ENCODE results near the gene APOA4.

Gene APOA4

GRCh38 chr11:116825434-116825833 is 2.3 kb upstream of the APOA4 start:
- Histone ChIP-seq H3K36me3 (ENCODE audit: control insufficient read depth, insufficient read depth, low read length) (no peaks in the 10 kb centered on the region), H3K27ac (ENCODE audit: low read length) (no peak overlapping the region), H3K27me3 (ENCODE audit: control insufficient read depth, insufficient read depth, low read length) (no peaks in the 10 kb centered on the region), H3K9me3 (ENCODE audit: control insufficient read depth, insufficient read depth, low read length) (no peaks in the 10 kb centered on the region), H3K4me3 (ENCODE audit: low read length) (no peak overlapping the region), H3K4me1 (ENCODE audit: control insufficient read depth, insufficient read depth, low read length) (no peaks in the 10 kb centered on the region; the same call in 1 of the 2 replicates)
- WGBS (ENCODE audit: insufficient coverage, insufficient read length): no CpG with 5 or more reads among the region's 5 CpGs
- no peak for DNase-seq (ENCODE audit: low read depth, low spot score)

GRCh38 chr11:116822575-116822974 is 529 bp downstream of the APOA4 start:
- WGBS (ENCODE audit: insufficient coverage, insufficient read length): no CpG with 5 or more reads among the region's 5 CpGs
- Histone ChIP-seq H3K27ac (ENCODE audit: low read length) (no peak overlapping the region), H3K27me3 (ENCODE audit: control insufficient read depth, insufficient read depth, low read length) (no peaks in the 10 kb centered on the region), H3K9me3 (ENCODE audit: control insufficient read depth, insufficient read depth, low read length) (no peaks in the 10 kb centered on the region), H3K36me3 (ENCODE audit: control insufficient read depth, insufficient read depth, low read length) (no peaks in the 10 kb centered on the region), H3K4me1 (ENCODE audit: control insufficient read depth, insufficient read depth, low read length) (no peaks in the 10 kb centered on the region; the same call in 1 of the 2 replicates), H3K4me3 (ENCODE audit: low read length) (no peak overlapping the region)
- DNase-seq (ENCODE audit: low read depth, low spot score): no peak

- no peaks in the 10 kb centered on the region for H3K27me3 ChIP-seq (ENCODE audit: control insufficient read depth, insufficient read depth, low read length)
- WGBS (ENCODE audit: insufficient coverage, insufficient read length): no CpG with 5 or more reads among the region's 51 CpGs
- H3K36me3 ChIP-seq (ENCODE audit: control insufficient read depth, insufficient read depth, low read length): no peaks in the 10 kb centered on the region
- no peaks in the 10 kb centered on the region for H3K9me3 ChIP-seq (ENCODE audit: control insufficient read depth, insufficient read depth, low read length)
- H3K27ac ChIP-seq (ENCODE audit: low read length): no peak overlapping the region
- no peak overlapping the region for H3K4me3 ChIP-seq (ENCODE audit: low read length)
- no peak for DNase-seq (ENCODE audit: low read depth, low spot score)
- no peaks in the 10 kb centered on the region; the same call in 1 of the 2 replicates for H3K4me1 ChIP-seq (ENCODE audit: control insufficient read depth, insufficient read depth, low read length)
Measured at GRCh38 chr11:116821050-116821918, 1.8 kb downstream of the APOA4 start.

- Histone ChIP-seq H3K4me3 (ENCODE audit: low read length) (no peak overlapping the region), H3K27me3 (ENCODE audit: control insufficient read depth, insufficient read depth, low read length) (no peaks in the 10 kb centered on the region), H3K36me3 (ENCODE audit: control insufficient read depth, insufficient read depth, low read length) (no peaks in the 10 kb centered on the region), H3K9me3 (ENCODE audit: control insufficient read depth, insufficient read depth, low read length) (no peaks in the 10 kb centered on the region), H3K27ac (ENCODE audit: low read length) (no peak overlapping the region), H3K4me1 (ENCODE audit: control insufficient read depth, insufficient read depth, low read length) (no peaks in the 10 kb centered on the region; the same call in 1 of the 2 replicates)
- no peak for DNase-seq (ENCODE audit: low read depth, low spot score)
- no CpG with 5 or more reads among the region's 9 CpGs for WGBS (ENCODE audit: insufficient coverage, insufficient read length)
Measured at GRCh38 chr11:116819049-116819448, 4.1 kb downstream of the APOA4 start.

GRCh38 chr11:116814502-116814901 is 8.6 kb downstream of the APOA4 start:
- DNase-seq (ENCODE audit: low read depth, low spot score): no peak
- no peaks in the 10 kb centered on the region; the same call in 1 of the 2 replicates for H3K4me1 ChIP-seq (ENCODE audit: control insufficient read depth, insufficient read depth, low read length)
- H3K9me3 ChIP-seq (ENCODE audit: control insufficient read depth, insufficient read depth, low read length): no peaks in the 10 kb centered on the region
- no peaks in the 10 kb centered on the region for H3K27me3 ChIP-seq (ENCODE audit: control insufficient read depth, insufficient read depth, low read length)
- H3K36me3 ChIP-seq (ENCODE audit: control insufficient read depth, insufficient read depth, low read length): no peaks in the 10 kb centered on the region
- no peak overlapping the region for H3K4me3 ChIP-seq (ENCODE audit: low read length)
- no peak overlapping the region for H3K27ac ChIP-seq (ENCODE audit: low read length)
- no CpG with 5 or more reads among the region's 6 CpGs for WGBS (ENCODE audit: insufficient coverage, insufficient read length)

- no peak overlapping the region for H3K27ac ChIP-seq (ENCODE audit: low read length)
- no peak for DNase-seq (ENCODE audit: low read depth, low spot score)
- H3K4me3 ChIP-seq (ENCODE audit: low read length): no peak overlapping the region
- H3K27me3 ChIP-seq (ENCODE audit: control insufficient read depth, insufficient read depth, low read length): no peaks in the 10 kb centered on the region
- no CpG with 5 or more reads among the region's 5 CpGs for WGBS (ENCODE audit: insufficient coverage, insufficient read length)
- no peaks in the 10 kb centered on the region for H3K9me3 ChIP-seq (ENCODE audit: control insufficient read depth, insufficient read depth, low read length)
- no peaks in the 10 kb centered on the region; the same call in 1 of the 2 replicates for H3K4me1 ChIP-seq (ENCODE audit: control insufficient read depth, insufficient read depth, low read length)
- no peaks in the 10 kb centered on the region for H3K36me3 ChIP-seq (ENCODE audit: control insufficient read depth, insufficient read depth, low read length)
Measured at GRCh38 chr11:116813781-116814471, 9.2 kb downstream of the APOA4 start.

- no peak overlapping the region for H3K27ac ChIP-seq (ENCODE audit: low read length)
- H3K4me1 ChIP-seq (ENCODE audit: control insufficient read depth, insufficient read depth, low read length): no peaks in the 10 kb centered on the region; the same call in 1 of the 2 replicates
- WGBS (ENCODE audit: insufficient coverage, insufficient read length): no CpG with 5 or more reads among the region's 1 CpG
- DNase-seq (ENCODE audit: low read depth, low spot score): no peak
- no peaks in the 10 kb centered on the region for H3K27me3 ChIP-seq (ENCODE audit: control insufficient read depth, insufficient read depth, low read length)
- H3K36me3 ChIP-seq (ENCODE audit: control insufficient read depth, insufficient read depth, low read length): no peaks in the 10 kb centered on the region
- no peak overlapping the region for H3K4me3 ChIP-seq (ENCODE audit: low read length)
- H3K9me3 ChIP-seq (ENCODE audit: control insufficient read depth, insufficient read depth, low read length): no peaks in the 10 kb centered on the region
Measured at GRCh38 chr11:116813170-116813569, 9.9 kb downstream of the APOA4 start.

- WGBS (ENCODE audit: insufficient coverage, insufficient read length): no CpG with 5 or more reads among the region's 4 CpGs
- no peaks in the 10 kb centered on the region; the same call in 1 of the 2 replicates for H3K4me1 ChIP-seq (ENCODE audit: control insufficient read depth, insufficient read depth, low read length)
- H3K27me3 ChIP-seq (ENCODE audit: control insufficient read depth, insufficient read depth, low read length): no peaks in the 10 kb centered on the region
Measured at GRCh38 chr11:116812109-116812508, 11.0 kb downstream of the APOA4 start.

GRCh38 chr11:116811194-116811593 is 11.9 kb downstream of the APOA4 start:
- no CpG with 5 or more reads among the region's 3 CpGs for WGBS (ENCODE audit: insufficient coverage, insufficient read length)
- DNase-seq (ENCODE audit: low read depth, low spot score): no peak
- no peak overlapping the region for H3K4me3 ChIP-seq (ENCODE audit: low read length)
- no peaks in the 10 kb centered on the region for H3K4me1 ChIP-seq (ENCODE audit: control insufficient read depth, insufficient read depth, low read length)
- H3K36me3 ChIP-seq (ENCODE audit: control insufficient read depth, insufficient read depth, low read length): no peaks in the 10 kb centered on the region
- no peaks in the 10 kb centered on the region for H3K9me3 ChIP-seq (ENCODE audit: control insufficient read depth, insufficient read depth, low read length)
- H3K27me3 ChIP-seq (ENCODE audit: control insufficient read depth, insufficient read depth, low read length): no peaks in the 10 kb centered on the region
- H3K27ac ChIP-seq (ENCODE audit: low read length): no peak overlapping the region

More at GRCh38 chr11:116812109-116812508, 11.0 kb downstream of the APOA4 start:
- Histone ChIP-seq H3K9me3 (ENCODE audit: control insufficient read depth, insufficient read depth, low read length) (no peaks in the 10 kb centered on the region), H3K36me3 (ENCODE audit: control insufficient read depth, insufficient read depth, low read length) (no peaks in the 10 kb centered on the region), H3K4me3 (ENCODE audit: low read length) (no peak overlapping the region), H3K27ac (ENCODE audit: low read length) (no peak overlapping the region)
- no peak for DNase-seq (ENCODE audit: low read depth, low spot score)

GRCh38 chr11:116808262-116809175 is 14.6 kb downstream of the APOA4 start:
- Histone ChIP-seq H3K36me3 (ENCODE audit: control insufficient read depth, insufficient read depth, low read length) (no peaks in the 10 kb centered on the region), H3K4me1 (ENCODE audit: control insufficient read depth, insufficient read depth, low read length) (no peaks in the 10 kb centered on the region), H3K27me3 (ENCODE audit: control insufficient read depth, insufficient read depth, low read length) (no peaks in the 10 kb centered on the region), H3K4me3 (ENCODE audit: low read length) (no peak overlapping the region; the same call in 1 of the 2 replicates), H3K9me3 (ENCODE audit: control insufficient read depth, insufficient read depth, low read length) (no peaks in the 10 kb centered on the region), H3K27ac (ENCODE audit: low read length) (no peak overlapping the region)
- no peak for DNase-seq (ENCODE audit: low read depth, low spot score)
- no CpG with 5 or more reads among the region's 14 CpGs for WGBS (ENCODE audit: insufficient coverage, insufficient read length)

Measured in iPS DF 6.9 (cell line).